Stomach smooth muscle (tissue), 2 donors: ENCODE data around the gene MAPK8.
A peak's percentile ranks its signal among the peaks of the same experiment; 100 is the strongest.

Experiments
- H3K27ac ChIP-seq: one replicate; pipeline ENCODE4 v1.7.0; 2013; ENCODE audit warnings: mild to moderate bottlenecking, low read length, inconsistent platforms
- H3K27me3 ChIP-seq, 2 donors: one replicate each; pipeline ENCODE4 v1.7.0; 2013; ENCODE audit warnings: low read length in 2 of 2; ENCODE audit not compliant: insufficient read depth in 2 of 2, control insufficient read depth in 1 of 2
- H3K36me3 ChIP-seq, 2 donors: one replicate each; pipeline ENCODE4 v1.7.0; 2013; ENCODE audit warnings: low read length in 2 of 2; ENCODE audit not compliant: control insufficient read depth in 2 of 2, insufficient read depth in 2 of 2
- H3K4me1 ChIP-seq: one replicate; pipeline ENCODE4 v1.7.0; 2013; ENCODE audit warnings: low read length; ENCODE audit not compliant: control insufficient read depth, insufficient read depth
- H3K4me3 ChIP-seq, 2 donors: one replicate each; pipeline ENCODE4 v1.7.0; 2013; ENCODE audit warnings: low read length in 2 of 2
- H3K9ac ChIP-seq, 2 donors: one replicate each; pipeline ENCODE4 v1.7.0; 2013; ENCODE audit warnings: low read length in 2 of 2, mild to moderate bottlenecking in 1 of 2
- H3K9me3 ChIP-seq, 2 donors: one replicate each; pipeline ENCODE4 v1.7.0; 2013; ENCODE audit warnings: low read length in 2 of 2; ENCODE audit not compliant: control insufficient read depth in 2 of 2
- donor health status: healthy.
- donor health status: Pancreatic carcinoma.

Gene MAPK8

DNA sequence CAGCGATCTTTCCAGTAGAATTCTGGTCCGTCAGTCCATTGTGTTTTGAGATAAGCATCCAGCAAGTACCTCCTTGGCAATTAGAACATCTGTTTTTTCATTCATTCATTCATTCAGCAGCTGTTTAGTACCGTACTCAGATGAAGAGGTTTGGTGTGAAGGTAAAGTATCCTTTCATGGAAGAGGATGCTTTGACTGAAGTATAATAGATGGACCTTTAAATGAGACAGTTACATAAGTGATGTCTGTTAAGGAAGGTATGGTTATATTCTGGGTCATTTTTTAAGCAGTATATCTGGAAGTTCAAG lies 1.2 kb downstream of the MAPK8 start:
- no peaks in the 10 kb centered on the region for H3K36me3 ChIP-seq
- H3K4me1 ChIP-seq = peaks cover 3% of the 10 kb centered on the region
- peak overlapping the region; percentile 62 to 80 for H3K9ac ChIP-seq
- peak overlapping the region; percentile 86 to 92 for H3K4me3 ChIP-seq
- no peaks in the 10 kb centered on the region for H3K27me3 ChIP-seq
- no peaks in the 10 kb centered on the region for H3K9me3 ChIP-seq
- peak overlapping the region; percentile 69 for H3K27ac ChIP-seq

DNA sequence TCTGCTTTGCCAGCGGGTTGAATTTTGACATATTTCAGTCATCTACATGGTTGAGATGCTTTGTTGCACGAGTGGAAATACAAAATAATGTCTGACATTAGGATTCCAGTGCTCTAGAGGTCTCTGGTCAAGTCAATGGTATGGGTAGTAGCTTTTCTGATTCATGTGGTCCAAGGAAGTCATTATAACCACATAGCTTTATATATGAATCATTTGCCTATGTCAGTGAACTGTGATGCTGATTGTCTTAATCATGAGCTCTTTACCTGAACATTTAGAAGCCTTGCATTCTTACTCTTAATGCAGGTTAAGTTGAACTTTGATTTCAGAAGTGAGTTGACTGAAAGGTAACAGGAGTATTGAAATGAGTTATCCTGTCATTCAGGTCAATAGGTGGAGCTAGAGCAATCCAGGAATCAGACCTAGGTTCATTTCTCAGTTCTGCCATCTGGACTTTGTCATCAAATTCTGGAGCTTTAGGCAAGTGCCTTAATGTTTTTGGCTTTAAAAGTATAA lies 3.3 kb downstream of the MAPK8 start:
- H3K36me3 ChIP-seq = no peaks in the 10 kb centered on the region
- no peak overlapping the region for H3K27ac ChIP-seq
- no peaks in the 10 kb centered on the region for H3K9me3 ChIP-seq
- H3K4me3 ChIP-seq = no peak overlapping the region
- H3K27me3 ChIP-seq = no peaks in the 10 kb centered on the region
- H3K4me1 ChIP-seq = peaks cover 3% of the 10 kb centered on the region
- H3K9ac ChIP-seq = no peak overlapping the region

DNA sequence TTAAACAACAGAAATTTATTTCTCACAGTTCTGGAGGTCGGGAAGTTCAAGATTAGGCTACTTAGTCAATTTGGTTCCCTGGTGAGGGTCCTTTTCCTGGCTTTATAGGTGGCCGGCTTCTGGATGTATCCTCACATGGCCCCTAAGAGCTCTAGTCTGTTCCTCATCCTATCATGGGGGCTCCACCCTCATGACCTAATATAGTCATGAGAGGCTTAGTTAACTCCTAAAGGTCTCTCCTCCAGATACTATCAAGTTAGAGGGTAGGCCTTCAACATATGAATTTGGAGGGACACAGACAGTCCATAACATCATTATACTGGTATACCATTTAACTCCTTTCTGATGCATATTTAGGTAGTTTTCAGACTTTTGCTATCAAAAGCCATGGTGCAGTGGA lies 7.6 kb downstream of the MAPK8 start:
- H3K27ac ChIP-seq = no peak overlapping the region
- no peaks in the 10 kb centered on the region for H3K4me1 ChIP-seq
- H3K9ac ChIP-seq = no peak overlapping the region
- H3K27me3 ChIP-seq = no peaks in the 10 kb centered on the region
- H3K4me3 ChIP-seq = no peak overlapping the region
- no peaks in the 10 kb centered on the region for H3K36me3 ChIP-seq
- H3K9me3 ChIP-seq = no peaks in the 10 kb centered on the region

DNA sequence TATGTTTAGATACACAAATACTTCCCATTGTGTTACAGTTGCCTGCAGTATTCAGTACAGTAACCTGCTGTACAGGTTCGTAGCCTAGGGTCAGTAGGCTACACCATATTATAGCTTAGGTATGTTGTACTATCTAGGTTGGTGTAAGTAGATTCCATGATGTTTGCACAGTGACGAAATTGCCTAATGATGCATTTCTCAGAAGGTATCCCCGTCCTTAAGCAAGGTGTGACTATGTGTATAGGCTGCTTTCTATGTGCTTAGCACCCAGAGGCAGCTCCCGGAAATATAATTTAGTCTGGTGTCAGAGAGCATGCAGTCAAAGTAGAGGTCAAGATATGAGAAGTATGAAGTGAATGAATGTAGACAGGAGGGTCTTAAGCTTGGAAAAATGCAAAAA lies 9.8 kb downstream of the MAPK8 start:
- no peak overlapping the region for H3K4me3 ChIP-seq
- no peak overlapping the region for H3K9ac ChIP-seq
- no peaks in the 10 kb centered on the region for H3K36me3 ChIP-seq
- H3K27me3 ChIP-seq = no peaks in the 10 kb centered on the region
- no peaks in the 10 kb centered on the region for H3K4me1 ChIP-seq
- no peak overlapping the region for H3K27ac ChIP-seq
- no peaks in the 10 kb centered on the region for H3K9me3 ChIP-seq

DNA sequence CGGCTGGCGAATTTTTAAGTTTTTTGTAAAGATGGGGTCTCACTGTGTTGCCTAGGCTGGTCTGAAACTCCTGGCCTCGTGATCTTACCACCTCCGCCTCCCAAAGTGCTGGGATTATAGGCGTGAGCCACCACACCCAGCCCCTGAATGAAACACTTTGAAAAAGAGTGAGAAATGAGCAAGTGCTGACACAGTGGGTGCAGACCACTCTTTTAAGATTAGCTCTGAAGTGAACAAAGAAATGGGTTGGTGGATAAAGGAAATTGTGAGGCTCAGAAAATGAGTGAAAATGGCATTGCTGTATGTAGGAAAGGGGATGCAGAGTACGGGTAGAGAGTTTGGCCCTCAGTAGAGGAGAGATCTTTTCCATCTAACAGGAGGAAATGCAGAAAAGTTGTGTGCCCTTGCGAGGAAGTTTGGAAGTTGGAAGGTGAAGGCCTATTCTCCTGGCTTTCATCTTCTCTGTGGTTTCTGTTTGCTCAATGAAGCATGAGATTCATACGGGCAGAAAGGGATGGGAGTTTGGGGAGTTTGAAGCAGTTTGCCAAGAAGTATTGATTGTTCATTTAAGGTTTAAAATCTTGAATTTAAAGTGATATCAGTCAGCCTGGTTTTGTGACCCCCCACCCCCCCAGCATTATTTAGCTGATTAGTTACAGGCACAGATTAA lies 11.0 kb downstream of the MAPK8 start:
- Histone ChIP-seq H3K9me3 (no peaks in the 10 kb centered on the region), H3K27ac (no peak overlapping the region), H3K4me3 (no peak overlapping the region), H3K4me1 (no peaks in the 10 kb centered on the region), H3K9ac (no peak overlapping the region), H3K27me3 (no peaks in the 10 kb centered on the region), H3K36me3 (no peaks in the 10 kb centered on the region)

DNA sequence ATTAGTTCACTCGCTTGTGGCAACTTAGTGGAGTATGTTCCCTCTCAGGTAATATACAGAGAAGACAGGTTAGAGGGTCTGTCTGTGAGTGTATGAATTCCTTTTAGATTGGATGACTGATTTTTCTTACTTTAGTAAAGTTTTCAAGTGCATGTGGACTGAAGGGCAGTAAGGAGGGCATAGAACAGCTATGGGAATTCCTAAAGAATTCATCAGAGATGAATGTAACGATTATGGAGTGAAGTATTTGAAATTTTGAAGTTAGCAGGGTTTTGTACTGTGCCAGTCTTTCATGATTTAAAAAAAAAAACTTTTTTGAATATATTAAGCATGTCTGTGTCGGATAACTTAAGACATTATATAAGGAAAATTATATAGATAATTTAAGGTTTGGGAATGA lies 15.5 kb downstream of the MAPK8 start:
- Histone ChIP-seq H3K4me1 (no peaks in the 10 kb centered on the region), H3K9ac (no peak overlapping the region), H3K36me3 (no peaks in the 10 kb centered on the region), H3K9me3 (no peaks in the 10 kb centered on the region), H3K27me3 (no peaks in the 10 kb centered on the region), H3K27ac (no peak overlapping the region), H3K4me3 (no peak overlapping the region)

DNA sequence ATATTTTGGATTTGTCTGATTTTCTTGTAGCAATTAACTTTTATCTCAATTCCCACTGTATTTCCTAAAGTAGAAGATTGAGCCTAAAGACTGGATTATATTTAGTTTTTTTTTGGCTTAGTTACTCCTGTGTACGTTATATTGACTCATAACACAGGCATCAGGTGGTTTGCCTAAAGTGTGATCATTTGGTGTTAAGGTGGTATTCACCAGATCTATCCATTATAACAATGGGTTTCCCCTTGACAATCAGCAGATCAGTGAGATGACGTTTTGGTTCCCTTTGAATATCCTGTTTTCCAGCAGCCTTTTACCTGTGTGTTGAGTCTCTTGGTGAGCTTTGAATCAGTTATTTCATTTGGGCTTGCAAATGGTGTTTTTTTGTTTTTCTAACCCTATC lies 18.1 kb downstream of the MAPK8 start:
- Histone ChIP-seq H3K9ac (no peak overlapping the region), H3K4me1 (no peaks in the 10 kb centered on the region), H3K9me3 (no peaks in the 10 kb centered on the region), H3K27ac (no peak overlapping the region), H3K4me3 (no peak overlapping the region), H3K36me3 (no peaks in the 10 kb centered on the region), H3K27me3 (no peaks in the 10 kb centered on the region)

DNA sequence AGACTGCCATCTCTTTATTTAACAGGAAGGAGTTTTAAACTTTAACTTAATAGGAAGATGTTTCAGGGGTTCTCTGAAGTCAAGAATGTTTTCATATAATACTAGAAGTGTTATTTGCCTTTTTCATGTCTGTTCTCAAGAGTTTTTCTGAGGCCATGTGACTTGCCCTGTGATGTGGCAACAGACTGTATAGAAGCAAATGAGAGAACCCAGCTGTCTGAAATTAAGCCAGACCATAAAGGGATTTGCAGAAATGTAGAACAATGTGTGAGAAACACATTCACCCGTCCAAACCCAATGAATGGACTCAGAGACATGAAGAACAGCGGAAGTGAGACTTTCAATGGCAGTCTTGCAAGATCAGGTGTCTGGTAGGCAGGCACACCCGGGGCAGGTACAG lies 23.8 kb downstream of the MAPK8 start:
- Histone ChIP-seq H3K27ac (no peak overlapping the region), H3K9ac (no peak overlapping the region), H3K4me3 (no peak overlapping the region), H3K4me1 (no peaks in the 10 kb centered on the region), H3K27me3 (no peaks in the 10 kb centered on the region), H3K36me3 (peaks cover 0 to 2% of the 10 kb centered on the region in 2 donors), H3K9me3 (no peaks in the 10 kb centered on the region)

DNA sequence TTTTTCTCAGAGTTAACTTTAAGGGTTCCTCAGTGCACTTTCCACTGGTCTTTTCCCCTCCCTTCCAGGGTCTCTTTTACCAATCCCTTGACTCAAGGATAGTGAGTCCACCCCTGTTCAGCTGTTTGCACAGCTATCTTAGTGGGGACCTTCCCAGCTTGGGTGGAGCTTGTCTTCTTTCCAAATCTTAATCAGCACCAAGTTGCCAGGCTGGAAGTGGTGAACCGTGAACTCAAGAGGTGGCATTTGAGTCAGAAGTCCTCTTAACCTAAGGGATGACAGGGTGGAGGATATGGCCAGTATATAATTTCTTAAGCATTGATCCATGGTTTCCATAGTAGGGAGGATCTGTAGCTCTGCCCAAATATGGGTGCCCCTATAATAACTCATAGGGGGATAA lies 25.0 kb downstream of the MAPK8 start:
- Histone ChIP-seq H3K9ac (no peak overlapping the region), H3K36me3 (peaks cover 0 to 2% of the 10 kb centered on the region in 2 donors), H3K27ac (no peak overlapping the region), H3K4me3 (no peak overlapping the region), H3K27me3 (no peaks in the 10 kb centered on the region), H3K4me1 (no peaks in the 10 kb centered on the region), H3K9me3 (no peaks in the 10 kb centered on the region)

DNA sequence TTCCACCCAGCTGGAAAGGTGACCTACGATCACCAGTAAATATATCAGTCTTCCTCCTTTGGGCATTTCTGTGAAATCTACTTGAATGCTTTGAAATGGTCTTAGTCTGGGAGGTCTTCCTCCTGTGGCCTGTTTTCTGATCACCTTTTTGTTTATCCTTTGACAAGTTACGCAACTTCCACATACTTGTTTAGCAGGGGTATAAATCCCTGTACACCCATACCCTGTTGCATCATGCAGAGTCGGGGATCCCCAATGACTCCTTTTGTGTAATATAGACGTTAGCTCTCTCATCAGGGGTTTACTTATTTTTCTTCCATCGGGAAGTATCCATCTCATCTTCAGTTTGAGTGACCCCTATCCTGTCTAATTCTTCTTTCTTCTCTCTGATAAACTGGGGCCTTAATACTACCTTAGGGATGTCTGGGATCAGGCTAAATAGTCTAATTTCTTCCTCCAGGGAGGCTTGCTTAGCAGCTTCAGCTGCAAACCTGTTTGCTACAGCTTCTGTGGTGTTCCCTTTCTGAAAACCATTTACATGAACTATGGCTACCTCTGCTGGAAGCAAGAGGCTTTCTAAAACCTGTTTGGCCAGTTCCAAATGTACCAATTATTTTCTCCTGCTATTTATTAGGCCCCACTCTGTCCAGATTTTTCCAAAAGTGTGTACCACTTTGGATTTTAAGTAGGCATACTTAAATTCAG lies 25.8 kb downstream of the MAPK8 start:
- Histone ChIP-seq H3K36me3 (peaks cover 0 to 2% of the 10 kb centered on the region in 2 donors), H3K27ac (no peak overlapping the region), H3K4me1 (no peaks in the 10 kb centered on the region), H3K9me3 (no peaks in the 10 kb centered on the region), H3K9ac (no peak overlapping the region), H3K4me3 (no peak overlapping the region), H3K27me3 (no peaks in the 10 kb centered on the region)

DNA sequence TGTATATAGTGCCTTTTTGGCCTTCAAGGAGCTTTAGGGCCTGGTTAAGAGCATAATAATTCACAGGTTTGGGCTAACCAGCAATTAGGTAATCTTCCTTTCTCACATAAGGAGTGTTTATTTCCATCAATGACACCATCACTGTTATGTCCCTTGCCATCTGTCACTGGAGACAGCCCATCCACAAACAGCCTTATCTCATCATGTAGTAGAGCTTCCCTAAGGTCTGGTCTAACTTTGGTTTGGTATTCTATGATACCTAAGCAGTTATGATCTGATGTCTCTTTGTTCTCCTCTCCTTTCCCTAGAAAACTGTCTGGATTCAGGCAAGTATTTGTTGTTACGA lies 26.4 kb downstream of the MAPK8 start:
- Histone ChIP-seq H3K4me1 (no peaks in the 10 kb centered on the region), H3K27me3 (no peaks in the 10 kb centered on the region), H3K27ac (no peak overlapping the region), H3K36me3 (peaks cover 0 to 2% of the 10 kb centered on the region in 2 donors), H3K9ac (no peak overlapping the region), H3K9me3 (no peaks in the 10 kb centered on the region), H3K4me3 (no peak overlapping the region)
